HEK293 (cell line): Measurements from ENCODE around the gene SCIN.

ENCODE experiments used
- KLF16 ChIP-seq: fragments of 450-650 bp; formaldehyde crosslinking; IDR thresholded peaks from 2 replicates; pipeline ENCODE4 v1.5.1; 2017; ENCODE audit warnings: missing biosample characterization, missing genetic modification characterization
- REPIN1 ChIP-seq: fragments of 450-650 bp; formaldehyde crosslinking; IDR thresholded peaks from 2 replicates; pipeline ENCODE4 v1.5.1; 2017; ENCODE audit warnings: missing biosample characterization, missing genetic modification characterization, low read depth
- SALL2 ChIP-seq: fragments of 450-650 bp; formaldehyde crosslinking; IDR thresholded peaks from 2 replicates; pipeline ENCODE4 v1.5.0; 2017; ENCODE audit warnings: missing biosample characterization, mild to moderate bottlenecking, missing genetic modification characterization, borderline replicate concordance
- ZBTB10 ChIP-seq: fragments of 450-650 bp; formaldehyde crosslinking; IDR thresholded peaks from 2 replicates; pipeline ENCODE4 v1.5.1; 2016; ENCODE audit warnings: missing biosample characterization, missing genetic modification characterization
- ZBTB11 ChIP-seq: fragments of 450-650 bp; formaldehyde crosslinking; conservative IDR thresholded peaks from 2 replicates; pipeline ENCODE4 v1.5.1; 2016; ENCODE audit warnings: low read depth, missing biosample characterization, missing genetic modification characterization
- ZBTB26 ChIP-seq: fragments of 450-650 bp; formaldehyde crosslinking; optimal IDR thresholded peaks from 2 replicates; pipeline ENCODE3; 2016; ENCODE audit warnings: missing biosample characterization, mild to moderate bottlenecking, missing genetic modification characterization
- ZNF16 ChIP-seq: fragments of 450-650 bp; formaldehyde crosslinking; IDR thresholded peaks from 2 replicates; pipeline ENCODE4 v1.5.1; 2016; ENCODE audit warnings: low read depth, missing biosample characterization, missing genetic modification characterization
- ZNF214 ChIP-seq: fragments of 450-650 bp; formaldehyde crosslinking; IDR thresholded peaks from 2 replicates; pipeline ENCODE4 v1.5.1; 2017; ENCODE audit warnings: missing biosample characterization, mild to moderate bottlenecking, missing genetic modification characterization, borderline replicate concordance
- ZNF223 ChIP-seq: fragments of 450-650 bp; formaldehyde crosslinking; IDR thresholded peaks from 2 replicates; pipeline ENCODE4 v1.5.1; 2016; ENCODE audit warnings: missing biosample characterization, missing genetic modification characterization
- ZNF362 ChIP-seq: fragments of 450-650 bp; formaldehyde crosslinking; IDR thresholded peaks from 2 replicates; pipeline ENCODE4 v1.5.1; 2016; ENCODE audit warnings: missing biosample characterization, missing genetic modification characterization
- ZNF37A ChIP-seq: fragments of 450-650 bp; IDR thresholded peaks from 2 replicates; pipeline ENCODE4 v1.5.1; 2018; ENCODE audit warnings: missing biosample characterization, missing genetic modification characterization
- ZNF394 ChIP-seq: fragments of 450-650 bp; formaldehyde crosslinking; IDR thresholded peaks from 2 replicates; pipeline ENCODE4 v1.5.1; 2016; ENCODE audit warnings: missing biosample characterization, missing genetic modification characterization, mild to moderate bottlenecking, moderate library complexity, borderline replicate concordance
- ZNF398 ChIP-seq: fragments of 450-650 bp; formaldehyde crosslinking; IDR thresholded peaks from 2 replicates; pipeline ENCODE4 v1.5.1; 2017; ENCODE audit warnings: missing biosample characterization, missing genetic modification characterization
- ZNF521 ChIP-seq: fragments of 450-650 bp; formaldehyde crosslinking; IDR thresholded peaks from 2 replicates; pipeline ENCODE4 v1.5.1; 2017; ENCODE audit warnings: missing biosample characterization, mild to moderate bottlenecking, missing genetic modification characterization
- ZNF529 ChIP-seq: fragments of 450-650 bp; formaldehyde crosslinking; IDR thresholded peaks from 2 replicates; pipeline ENCODE4 v1.5.1; 2017; ENCODE audit warnings: missing genetic modification characterization, missing biosample characterization; ENCODE audit not compliant: insufficient replicate concordance
- ZNF560 ChIP-seq: fragments of 450-650 bp; formaldehyde crosslinking; IDR thresholded peaks from 2 replicates; pipeline ENCODE4 v1.5.1; 2017; ENCODE audit warnings: missing biosample characterization, missing genetic modification characterization, borderline replicate concordance
- ZNF624 ChIP-seq: fragments of 450-650 bp; formaldehyde crosslinking; IDR thresholded peaks from 2 replicates; pipeline ENCODE4 v1.5.1; 2017; ENCODE audit warnings: missing biosample characterization, missing genetic modification characterization
- ZNF645 ChIP-seq: fragments of 450-650 bp; formaldehyde crosslinking; IDR thresholded peaks from 2 replicates; pipeline ENCODE4; 2016; ENCODE audit warnings: missing biosample characterization, missing genetic modification characterization
- ZNF654 ChIP-seq: fragments of 450-650 bp; formaldehyde crosslinking; IDR thresholded peaks from 2 replicates; pipeline ENCODE4 v1.5.1; 2016; ENCODE audit warnings: low read depth, missing biosample characterization, missing genetic modification characterization
- ZNF76 ChIP-seq: fragments of 450-650 bp; formaldehyde crosslinking; IDR thresholded peaks from 2 replicates; pipeline ENCODE4; 2016; ENCODE audit warnings: low read depth, missing biosample characterization, missing genetic modification characterization, borderline replicate concordance
- ZNF776 ChIP-seq: fragments of 450-650 bp; formaldehyde crosslinking; IDR thresholded peaks from 2 replicates; pipeline ENCODE4 v1.5.0; 2017; ENCODE audit warnings: missing biosample characterization, missing genetic modification characterization, borderline replicate concordance
- ZNF792 ChIP-seq: fragments of 450-650 bp; formaldehyde crosslinking; IDR thresholded peaks from 2 replicates; pipeline ENCODE4 v1.5.1; 2016; ENCODE audit warnings: missing biosample characterization, missing genetic modification characterization
- ZNF843 ChIP-seq: fragments of 450-650 bp; formaldehyde crosslinking; IDR thresholded peaks from 2 replicates; pipeline ENCODE4 v1.5.1; 2016; ENCODE audit warnings: missing biosample characterization, missing genetic modification characterization
- ZSCAN18 ChIP-seq: fragments of 450-650 bp; formaldehyde crosslinking; IDR thresholded peaks from 2 replicates; pipeline ENCODE4 v1.5.1; 2016; ENCODE audit warnings: missing biosample characterization, missing genetic modification characterization
- ZXDB ChIP-seq: fragments of 450-650 bp; formaldehyde crosslinking; IDR thresholded peaks from 2 replicates; pipeline ENCODE4 v1.5.1; 2016; ENCODE audit warnings: missing biosample characterization, missing genetic modification characterization

The SCIN gene

GRCh38 chr7:12686891-12687717, 116.6 kb downstream of the SCIN start, which contains the start of gene ARL4A (continued):
- TF ChIP-seq ZNF645 (tag by site-specific recombination): no peak
- TF ChIP-seq SALL2 (tag by site-specific recombination): no peak
- TF ChIP-seq KLF16 (tag by site-specific recombination): peak; percentile 8; the same call in 1 of the 2 replicates
- TF ChIP-seq ZNF76 (tag by site-specific recombination): no peak; the same call in 1 of the 2 replicates
- TF ChIP-seq ZNF843 (tag by site-specific recombination): no peak; the same call in 1 of the 2 replicates
- TF ChIP-seq ZNF624: no peak
- TF ChIP-seq ZXDB (tag by site-specific recombination): no peak
- no peak for TF ChIP-seq ZNF394 (tag by site-specific recombination)
- TF ChIP-seq ZNF398 (tag by site-specific recombination): no peak
- TF ChIP-seq ZNF654: peak; percentile 55
- no peak for TF ChIP-seq ZSCAN18
- TF ChIP-seq ZNF521 (tag by site-specific recombination): no peak
- TF ChIP-seq ZNF16 (tag by site-specific recombination): no peak
- no peak for TF ChIP-seq ZNF776 (tag by site-specific recombination)
- TF ChIP-seq ZBTB26 (tag by site-specific recombination): peak; percentile 73
- no peak; the same call in 1 of the 2 replicates for TF ChIP-seq ZNF223
- TF ChIP-seq ZNF529 (tag by site-specific recombination): no peak
- 0 out of 2 replicates have a peak, but pooled peaks have one; percentile 26 for TF ChIP-seq ZBTB11 (tag by site-specific recombination)
- TF ChIP-seq ZNF37A (tag by site-specific recombination): no peak
- 0 out of 2 replicates have a peak, but pooled peaks have one; percentile 23 for TF ChIP-seq ZBTB10 (tag by site-specific recombination)
- TF ChIP-seq ZNF560: no peak
- no peak for TF ChIP-seq ZNF362 (tag by site-specific recombination)
- TF ChIP-seq REPIN1 (tag by site-specific recombination): no peak
- no peak for TF ChIP-seq ZNF792
- no peak for TF ChIP-seq ZNF214 (tag by site-specific recombination)
